Stimulated activated CD8-positive, alpha-beta memory T cell treated with anti-CD3 and anti-CD28 coated beads, Interleukin-4, amount 100 ng/mL, for 4 hours (primary cell): ENCODE results near the gene TINAGL1.

ENCODE experiments used
- DNase-seq, 2 donors: peaks; one replicate each; pipeline ENCODE4 v3.0.0-alpha.2; 2020; ENCODE audit warnings: low read depth in 2 of 2, low spot score in 1 of 2

TINAGL1 gene

DNA sequence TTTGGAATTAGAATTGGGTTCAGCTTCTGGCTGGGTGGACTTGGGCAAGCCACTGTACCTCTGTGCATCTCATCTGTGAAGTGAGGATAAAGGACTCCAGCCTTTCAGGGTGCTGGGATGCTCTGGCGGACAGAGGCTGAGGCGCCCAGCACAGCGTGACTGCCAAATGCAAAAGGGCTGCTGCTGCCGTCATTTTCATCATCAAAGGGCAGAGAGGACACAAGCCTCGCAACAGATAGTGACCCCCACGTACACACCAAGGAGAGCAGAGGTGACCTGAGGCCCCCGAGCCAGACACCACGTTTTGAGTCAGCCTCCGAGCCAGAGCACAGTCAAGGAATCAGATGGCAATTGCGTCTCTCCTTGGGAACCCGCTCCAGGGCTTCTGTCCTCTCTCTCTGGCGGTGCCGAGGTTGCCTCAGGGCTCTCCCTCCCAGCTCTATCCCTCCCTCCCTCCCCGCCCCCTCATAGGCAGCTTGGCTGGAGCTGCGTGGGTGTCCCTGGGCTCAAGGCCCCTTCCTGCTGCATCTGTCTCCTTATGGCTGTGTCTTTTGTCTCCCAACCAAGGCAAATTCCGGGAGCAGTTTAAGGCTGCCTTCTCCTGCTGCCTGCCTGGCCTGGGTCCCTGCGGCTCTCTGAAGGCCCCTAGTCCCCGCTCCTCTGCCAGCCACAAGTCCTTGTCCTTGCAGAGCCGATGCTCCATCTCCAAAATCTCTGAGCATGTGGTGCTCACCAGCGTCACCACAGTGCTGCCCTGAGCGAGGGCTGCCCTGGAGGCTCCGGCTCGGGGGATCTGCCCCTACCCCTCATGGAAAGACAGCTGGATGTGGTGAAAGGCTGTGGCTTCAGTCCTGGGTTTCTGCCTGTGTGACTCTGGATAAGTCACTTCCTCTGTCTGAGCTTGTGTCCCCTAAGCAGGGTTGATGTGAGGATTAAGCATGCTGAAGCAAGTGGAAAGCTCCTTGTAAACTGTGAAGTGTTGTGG lies 50.2 kb downstream of the TINAGL1 start:
- no peak for DNase-seq

- no peak for DNase-seq
Observed at GRCh38 chr1:31627301-31627929, 51.1 kb downstream of the TINAGL1 start.

GRCh38 chr1:31627930-31628559 lies 51.7 kb downstream of the TINAGL1 start:
- no peak for DNase-seq

GRCh38 chr1:31628931-31629556 lies 52.7 kb downstream of the TINAGL1 start:
- DNase-seq = no peak

DNA sequence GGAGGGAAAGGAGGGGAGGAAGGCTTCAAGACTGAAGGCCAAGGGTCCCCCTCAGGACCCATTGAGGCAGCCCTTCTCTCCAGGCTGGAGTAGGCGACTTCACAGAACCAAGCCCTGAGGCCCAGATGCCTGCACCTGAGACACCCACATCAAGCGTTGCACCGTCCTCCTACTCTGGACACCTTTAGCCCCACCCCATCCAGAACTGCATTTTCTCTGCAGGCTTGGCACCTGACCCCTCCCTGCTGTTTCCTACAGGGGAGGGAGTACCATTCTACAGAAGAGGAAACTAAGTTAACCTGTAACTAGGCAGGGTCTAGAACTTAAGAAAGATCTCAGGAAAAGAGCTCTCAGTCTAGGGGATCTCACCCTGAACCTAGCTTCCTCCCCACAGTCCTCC lies 56.3 kb downstream of the TINAGL1 start:
- DNase-seq = no peak

DNA sequence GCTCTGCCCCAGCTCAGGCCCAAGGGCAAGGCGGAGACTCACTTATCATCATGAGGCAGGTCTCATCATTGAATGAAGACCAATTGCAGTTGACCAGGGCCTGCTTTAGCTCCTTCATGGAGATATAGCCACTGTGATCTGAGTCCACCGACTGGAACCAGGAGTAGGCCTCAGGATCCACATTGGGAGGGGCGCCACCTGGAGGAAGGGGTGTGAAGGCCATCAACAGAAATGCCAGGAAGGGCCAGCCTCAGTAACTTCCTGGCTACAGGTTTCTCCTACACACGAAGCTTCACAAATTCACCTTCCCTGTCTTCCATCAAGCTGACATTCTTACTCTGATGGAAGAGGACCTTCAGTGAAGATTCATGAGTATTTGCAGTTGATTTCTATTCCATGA lies 56.8 kb downstream of the TINAGL1 start:
- no peak for DNase-seq
